DMS53 (cell line): ENCODE measurements around the gene CXXC4.

Experiments
- DNase-seq: peaks from one replicate; lab custom pipeline; 2025; lab: John Stamatoyannopoulos, UW

Gene CXXC4

DNA sequence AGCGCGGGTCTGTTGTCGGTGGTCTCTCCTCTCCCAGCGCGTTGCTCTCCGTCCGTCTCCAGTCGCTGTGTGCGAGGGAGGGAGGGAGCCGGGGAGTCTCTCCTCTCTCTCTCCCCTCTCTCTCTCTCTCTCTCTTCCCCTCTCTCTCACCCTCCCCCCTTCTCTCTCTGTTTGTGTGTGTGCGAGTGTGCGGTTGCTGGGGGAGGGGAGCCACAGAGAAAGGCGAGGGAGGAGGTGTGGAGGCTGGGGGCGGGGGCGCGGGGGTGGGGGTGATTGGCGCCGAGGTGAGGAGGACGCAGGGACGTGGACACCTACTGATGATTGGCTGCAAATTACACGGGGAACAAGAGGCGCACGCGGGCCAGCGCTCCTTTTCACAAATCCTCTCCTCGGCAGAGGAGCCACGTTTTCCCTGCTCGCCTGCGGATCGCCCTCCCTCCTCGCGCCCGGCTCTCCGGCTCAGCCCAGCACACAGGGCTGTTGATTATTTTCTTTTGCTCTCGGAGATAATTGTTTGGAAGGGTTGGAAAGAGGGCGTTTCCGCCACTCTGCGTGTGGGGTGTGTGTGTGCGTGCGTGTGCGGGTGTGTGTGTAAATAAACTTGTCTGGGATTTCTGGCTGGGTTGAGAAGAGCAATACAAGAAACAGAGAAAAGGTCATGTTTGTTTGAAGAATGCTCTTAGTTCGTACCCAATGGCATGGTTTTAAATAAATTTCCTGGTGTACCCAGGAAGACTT, at the start of gene CXXC4:
Gene CXXC4 (minus strand): TSS at position 73 of the 738 bp plus-strand sequence. CDS start 3,092 bp downstream, outside the sequence.
- DNase-seq = peak; percentile 94

DNA sequence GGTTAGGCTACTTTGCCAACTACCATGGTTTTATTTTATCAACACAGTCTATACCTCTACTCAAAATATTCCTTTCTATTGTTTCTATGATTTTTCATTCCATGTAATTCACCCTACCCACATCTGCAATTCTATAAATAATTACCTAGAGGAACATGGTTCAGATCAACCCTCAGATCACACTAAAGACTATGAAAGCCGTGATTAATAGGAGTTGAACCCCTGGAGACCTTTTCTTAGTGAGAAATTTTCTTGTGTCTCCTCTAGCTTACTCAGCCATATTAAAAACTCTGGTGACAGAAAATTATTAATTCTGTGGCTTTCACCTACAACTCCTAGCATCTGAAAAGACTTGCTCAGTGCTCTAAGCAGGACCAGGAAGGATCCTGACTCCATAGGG, 38.5 kb upstream of the CXXC4 start:
- no peak for DNase-seq

GRCh38 chr4:104532677-104533076, 38.0 kb upstream of the CXXC4 start:
- no peak for DNase-seq

DNA sequence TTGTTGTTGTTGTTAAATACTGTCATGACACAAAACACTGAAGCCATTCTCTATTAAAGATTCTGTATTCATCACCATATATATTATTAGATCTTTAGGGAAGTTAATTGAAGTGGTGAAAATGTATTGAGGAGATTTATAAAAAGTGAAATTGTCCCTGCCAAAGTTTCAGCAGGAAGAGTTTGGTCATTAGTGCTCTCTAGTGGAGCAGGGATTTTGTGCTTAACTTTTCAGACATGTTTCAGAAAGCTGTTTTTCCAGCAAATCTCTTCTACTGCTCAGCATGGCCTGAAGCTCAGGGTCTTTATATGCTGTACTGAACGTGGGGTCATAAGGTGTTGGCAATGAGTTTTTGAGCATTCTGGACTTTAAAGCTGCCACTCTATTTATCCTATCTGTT, 36.7 kb upstream of the CXXC4 start:
- DNase-seq = no peak

GRCh38 chr4:104530426-104530825, 35.7 kb upstream of the CXXC4 start:
- DNase-seq = no peak

DNA sequence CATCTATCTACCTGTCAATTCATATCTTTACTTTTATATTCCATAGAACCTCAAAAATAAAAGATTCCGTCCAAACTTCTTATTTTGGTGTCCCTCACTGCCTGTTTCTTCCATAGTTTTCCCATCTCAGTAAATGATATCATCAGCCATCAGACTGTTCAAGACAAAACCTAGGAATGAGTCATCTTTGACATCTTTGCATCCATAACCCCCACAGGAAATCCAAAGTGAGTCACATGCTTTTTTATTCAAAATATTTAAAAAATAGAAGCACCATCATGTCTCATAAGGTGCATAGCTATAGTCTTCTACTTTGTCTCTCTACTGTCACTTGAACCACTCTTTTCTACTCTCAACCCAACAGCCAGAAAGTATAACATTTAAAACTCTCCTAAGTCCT, 29.9 kb upstream of the CXXC4 start:
- DNase-seq = peak; percentile 12

DNA sequence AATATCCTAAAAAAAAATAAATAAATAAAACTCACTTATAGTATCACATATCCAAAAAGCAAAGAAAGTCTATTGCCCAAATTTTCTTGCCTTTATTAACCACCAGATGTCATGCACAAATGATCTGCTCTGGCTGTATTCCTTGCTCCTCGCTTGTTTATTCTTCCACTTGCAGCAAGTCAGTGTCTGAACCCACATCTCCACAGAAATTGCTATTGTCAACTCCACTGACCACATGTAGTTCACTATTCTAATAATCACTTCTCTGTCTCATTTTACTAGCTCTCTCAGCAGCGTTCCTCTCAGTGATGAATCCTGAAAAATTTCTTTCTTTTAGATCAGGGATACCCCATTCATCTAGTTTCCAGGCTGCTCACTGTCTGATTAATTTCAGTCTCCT, 29.3 kb upstream of the CXXC4 start:
- no peak for DNase-seq

DNA sequence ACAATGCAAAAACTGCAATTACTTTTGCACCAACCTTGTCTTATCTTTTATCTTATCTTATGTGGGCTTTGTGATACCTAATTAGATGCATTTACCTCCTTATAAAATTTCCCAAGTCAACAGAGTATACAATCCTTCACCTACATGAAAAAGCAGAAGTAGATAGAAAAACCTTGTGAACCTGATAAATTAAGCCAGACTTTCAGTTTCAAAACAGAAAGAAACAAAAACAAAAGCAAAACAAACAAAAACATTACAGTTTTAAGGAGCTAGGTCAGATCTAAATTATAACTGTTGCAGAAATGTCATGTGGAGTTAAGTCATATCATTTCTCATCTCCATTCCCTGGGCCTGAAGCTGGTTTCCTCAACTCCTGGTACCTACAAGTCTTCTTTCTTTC, 24.9 kb upstream of the CXXC4 start:
- no peak for DNase-seq

- no peak for DNase-seq
Observed at GRCh38 chr4:104516884-104517283, 22.2 kb upstream of the CXXC4 start.

GRCh38 chr4:104508224-104508623, 13.5 kb upstream of the CXXC4 start:
- no peak for DNase-seq

- no peak for DNase-seq
Observed at GRCh38 chr4:104507112-104507511, 12.4 kb upstream of the CXXC4 start.

- DNase-seq = no peak
Observed at GRCh38 chr4:104504536-104504935, 9.8 kb upstream of the CXXC4 start.

- DNase-seq = no peak
Observed at GRCh38 chr4:104502471-104502870, 7.8 kb upstream of the CXXC4 start.

DNA sequence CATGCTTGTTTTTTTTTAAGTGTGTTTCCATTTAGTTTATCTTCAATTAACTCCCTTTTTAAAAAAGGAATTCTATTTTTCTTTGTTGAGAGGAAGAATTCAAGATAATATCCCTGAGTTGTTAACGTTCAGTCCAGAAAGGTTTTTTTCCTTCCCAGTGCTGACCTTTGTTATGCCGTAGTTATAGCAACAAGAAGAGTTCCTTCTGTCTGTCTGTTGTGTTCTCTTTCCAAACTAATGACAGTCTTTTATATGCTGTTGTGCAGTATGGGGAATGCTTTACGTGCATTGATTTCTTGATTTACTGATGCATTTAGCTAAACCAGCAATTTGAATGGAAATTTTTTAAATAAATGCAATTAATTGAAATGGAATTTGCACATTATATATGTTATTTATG, 6.6 kb upstream of the CXXC4 start:
- DNase-seq = peak; percentile 52

DNA sequence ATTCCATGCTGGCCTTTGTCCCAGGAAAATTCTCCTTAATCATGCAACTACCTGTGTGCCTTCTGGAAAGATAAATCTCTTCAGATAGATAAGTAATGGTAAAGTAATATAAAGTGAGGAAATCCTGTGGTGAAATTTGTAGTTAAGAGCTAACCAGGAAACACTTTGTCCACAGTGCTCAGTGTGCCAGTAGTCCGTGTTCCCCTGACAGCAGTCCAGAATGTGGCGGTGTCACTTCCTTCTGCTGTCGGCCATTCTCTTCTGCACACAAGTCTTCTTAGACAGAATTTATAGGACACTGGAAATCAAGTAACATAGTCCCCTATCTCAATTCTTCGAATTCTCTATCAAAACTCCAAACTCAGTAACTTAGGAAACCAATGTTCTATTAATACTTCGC, 5.7 kb upstream of the CXXC4 start:
- DNase-seq = no peak

DNA sequence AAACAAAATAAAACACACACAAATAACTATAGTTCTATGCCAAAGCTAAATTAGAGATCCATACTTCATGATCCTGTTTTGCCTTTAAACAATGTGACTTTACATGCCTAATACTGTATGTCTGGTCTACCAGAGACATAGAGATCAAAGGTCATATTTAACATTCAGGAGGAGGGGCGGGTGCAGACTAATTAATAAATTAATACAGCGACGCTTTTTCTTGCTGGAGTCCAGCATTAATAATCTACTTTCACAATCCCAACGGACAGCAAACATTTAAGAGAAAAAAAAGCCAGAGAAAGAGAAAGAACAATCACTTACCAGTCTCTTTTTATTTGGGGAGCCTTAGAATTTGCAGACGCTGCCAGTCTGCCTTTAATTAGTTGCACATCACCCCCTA, 509 bp downstream of the CXXC4 start:
- peak; percentile 39 for DNase-seq

DNA sequence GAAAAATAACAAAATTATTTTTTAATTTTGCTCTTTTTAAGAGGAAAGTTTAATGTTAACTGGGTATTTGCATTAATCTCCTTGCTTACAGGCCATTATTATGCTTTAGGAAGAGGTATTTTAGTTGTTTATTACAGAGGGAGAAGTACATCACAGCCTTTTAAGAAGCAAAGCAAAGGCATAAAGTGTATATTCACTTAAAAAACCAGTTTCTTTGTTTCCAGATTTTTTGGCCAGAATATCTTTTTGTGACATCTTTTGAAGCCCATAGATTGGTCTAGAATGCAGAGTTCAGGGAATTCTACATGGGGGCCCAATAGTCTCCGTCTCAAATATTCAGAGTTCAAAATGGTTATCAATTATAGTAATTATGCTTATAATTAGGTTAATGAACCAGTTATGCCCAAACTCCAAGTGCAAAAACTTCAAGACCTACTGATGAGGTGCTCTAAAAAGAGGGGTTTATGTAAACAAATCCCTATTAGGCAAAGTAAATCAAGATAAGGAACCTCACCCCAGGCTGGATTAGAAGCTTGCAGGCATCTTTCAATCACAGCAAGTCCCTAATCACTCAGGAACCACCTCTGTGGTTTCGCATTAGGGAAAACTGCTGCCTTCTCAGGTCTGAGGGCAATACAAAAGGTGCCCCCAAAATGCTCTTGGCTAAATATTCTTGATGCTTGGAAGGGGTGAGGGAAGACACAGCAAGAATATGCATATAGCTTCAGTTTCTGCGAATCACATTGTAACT, 1.4 kb downstream of the CXXC4 start:
- no peak for DNase-seq

DNA sequence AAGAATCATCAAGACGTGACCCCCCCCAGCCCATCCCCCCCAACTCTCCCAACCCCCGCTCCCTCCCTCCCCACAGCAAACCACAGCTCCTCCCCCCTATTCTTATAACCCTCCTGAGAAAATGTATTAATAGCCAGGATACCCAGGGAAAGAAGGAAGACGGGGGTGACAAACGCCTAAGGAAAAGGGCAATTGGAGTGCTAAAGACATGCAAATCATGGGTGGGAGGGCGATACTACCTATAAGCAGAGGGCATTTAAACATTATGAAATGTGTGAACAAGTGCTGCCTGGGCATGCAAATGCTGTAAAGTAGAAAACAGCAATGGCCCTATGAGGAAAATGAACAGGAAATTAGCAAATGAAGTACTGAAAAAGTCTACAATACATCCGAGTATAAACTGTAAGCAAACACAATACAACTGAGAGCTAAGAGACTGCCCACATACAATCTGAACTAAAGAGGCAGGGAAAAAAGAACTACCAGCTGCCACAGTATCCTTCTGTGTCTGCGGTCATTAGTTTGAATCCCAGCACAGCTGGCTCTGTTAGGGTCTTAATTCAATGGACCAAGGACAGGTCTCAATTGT, 2.4 kb downstream of the CXXC4 start:
- DNase-seq = peak; percentile 56

- DNase-seq = peak; percentile 78
Observed at GRCh38 chr4:104491481-104492182, 3.1 kb downstream of the CXXC4 start.

DNA sequence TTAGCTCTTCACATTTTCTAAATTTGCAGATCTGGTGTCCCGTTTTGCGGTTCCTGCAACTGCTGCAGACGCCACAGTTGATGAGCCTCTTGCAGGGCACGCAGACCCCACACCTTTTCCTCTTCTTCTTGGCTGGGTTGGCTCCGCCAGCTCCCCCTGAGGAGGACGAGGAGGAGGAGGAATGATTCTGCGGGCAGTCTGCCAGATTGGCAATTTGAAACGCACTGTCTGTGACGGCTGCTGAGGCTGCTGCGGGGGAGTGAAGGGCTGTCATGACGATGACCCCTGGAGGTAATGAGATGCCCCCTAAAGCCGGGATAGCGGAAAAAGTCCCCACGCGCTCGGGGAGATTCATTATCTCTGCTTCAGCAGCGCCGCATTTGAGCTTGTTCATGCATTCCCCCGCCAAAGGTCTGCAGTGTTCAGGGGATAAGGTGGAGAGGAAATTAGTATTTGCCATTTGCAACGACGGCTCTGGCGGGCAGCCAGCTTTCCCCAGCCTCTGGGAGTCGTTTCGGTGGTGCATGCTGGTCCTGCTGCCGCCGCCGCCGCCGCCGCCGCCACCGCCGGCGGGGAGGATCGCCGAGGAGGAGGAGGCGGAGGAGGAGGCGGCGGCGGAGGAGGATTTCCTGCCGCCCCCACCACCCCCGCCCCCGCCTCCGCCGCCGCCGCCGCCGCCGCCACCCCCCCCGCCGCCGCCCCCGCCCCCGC, 3.8 kb downstream of the CXXC4 start:
- DNase-seq = peak; percentile 85

DNA sequence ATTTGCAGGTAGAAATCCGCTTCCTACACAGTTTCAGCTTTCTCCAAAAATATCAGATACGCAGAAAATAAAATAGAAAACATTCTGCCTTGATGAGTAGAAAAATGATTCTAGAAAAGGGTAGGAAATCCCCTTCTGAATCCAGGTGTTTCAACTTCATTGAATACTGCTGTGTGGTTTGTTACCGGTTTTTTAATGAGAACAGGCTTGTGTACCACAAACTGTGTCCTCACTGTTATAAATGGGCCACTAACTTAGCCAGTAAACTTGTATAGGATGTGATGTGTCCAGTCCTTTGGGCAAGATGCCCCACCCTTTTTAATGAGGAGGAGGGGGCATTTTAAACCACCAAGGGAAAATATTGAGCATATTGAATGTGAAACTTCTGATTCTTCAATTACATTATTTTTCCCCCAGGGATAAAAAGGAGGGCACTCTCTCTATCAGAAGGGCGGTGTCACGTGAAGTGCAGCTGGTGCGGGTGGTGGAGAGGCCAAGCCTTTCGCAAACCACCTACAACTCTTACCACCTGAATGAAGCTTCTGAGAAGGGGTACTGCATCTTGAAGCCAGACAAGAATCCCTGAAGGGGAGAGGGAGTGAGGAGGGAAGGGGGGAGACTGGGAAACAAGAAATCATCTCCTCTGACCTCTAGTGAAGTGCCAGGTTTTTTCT, 4.5 kb downstream of the CXXC4 start:
- DNase-seq = peak; percentile 56
